ENCODE measurements around the gene SAFB.

- TF ChIP-seq POLR2AphosphoS5 (IDR thresholded peaks at IDR 0.05) (no peak), CTCF (IDR thresholded peaks at IDR 0.05) (no peak)
Measured at GRCh38 chr19:5644037-5644436, 21.2 kb downstream of the SAFB start.

Data from transverse colon (tissue), 4 donors.